GM12801 (cell line): Measurements from ENCODE around the gene HRAS.

ENCODE experiments used
- TF ChIP-seq, protein P1 (sequence below): IDR thresholded peaks from one replicate; pipeline ENCODE4 v1.5.1; 2011; ENCODE audit warnings: control low read depth; ENCODE audit not compliant: insufficient read length; ENCODE audit errors: extremely low read depth

The HRAS gene

DNA sequence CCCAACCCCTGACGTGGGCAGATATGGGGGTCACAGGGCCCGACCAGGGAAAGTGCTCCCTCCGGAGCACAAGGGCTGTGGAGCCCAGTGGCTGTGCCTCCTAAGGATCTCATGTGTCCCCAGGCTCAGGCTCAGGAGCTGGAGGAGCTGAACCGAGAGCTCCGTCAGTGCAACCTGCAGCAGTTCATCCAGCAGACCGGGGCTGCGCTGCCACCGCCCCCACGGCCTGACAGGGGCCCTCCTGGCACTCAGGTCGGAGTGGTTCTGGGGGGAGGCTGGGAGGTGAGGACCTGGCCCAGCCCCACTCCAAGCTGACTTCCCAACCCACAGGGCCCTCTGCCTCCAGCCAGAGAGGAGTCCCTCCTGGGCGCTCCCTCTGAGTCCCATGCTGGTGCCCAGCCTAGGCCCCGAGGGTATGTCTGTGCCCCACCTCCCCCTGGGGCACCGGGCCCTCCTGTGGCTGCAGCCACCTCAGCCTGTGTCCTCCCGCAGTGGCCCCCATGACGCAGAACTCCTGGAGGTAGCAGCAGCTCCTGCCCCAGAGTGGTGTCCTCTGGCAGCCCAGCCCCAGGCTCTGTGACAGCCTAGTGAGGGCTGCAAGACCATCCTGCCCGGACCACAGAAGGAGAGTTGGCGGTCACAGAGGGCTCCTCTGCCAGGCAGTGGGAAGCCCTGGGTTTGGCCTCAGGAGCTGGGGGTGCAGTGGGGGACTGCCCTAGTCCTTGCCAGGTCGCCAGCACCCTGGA is 27.9 kb upstream of the HRAS start:
- TF ChIP-seq, protein P1, sequence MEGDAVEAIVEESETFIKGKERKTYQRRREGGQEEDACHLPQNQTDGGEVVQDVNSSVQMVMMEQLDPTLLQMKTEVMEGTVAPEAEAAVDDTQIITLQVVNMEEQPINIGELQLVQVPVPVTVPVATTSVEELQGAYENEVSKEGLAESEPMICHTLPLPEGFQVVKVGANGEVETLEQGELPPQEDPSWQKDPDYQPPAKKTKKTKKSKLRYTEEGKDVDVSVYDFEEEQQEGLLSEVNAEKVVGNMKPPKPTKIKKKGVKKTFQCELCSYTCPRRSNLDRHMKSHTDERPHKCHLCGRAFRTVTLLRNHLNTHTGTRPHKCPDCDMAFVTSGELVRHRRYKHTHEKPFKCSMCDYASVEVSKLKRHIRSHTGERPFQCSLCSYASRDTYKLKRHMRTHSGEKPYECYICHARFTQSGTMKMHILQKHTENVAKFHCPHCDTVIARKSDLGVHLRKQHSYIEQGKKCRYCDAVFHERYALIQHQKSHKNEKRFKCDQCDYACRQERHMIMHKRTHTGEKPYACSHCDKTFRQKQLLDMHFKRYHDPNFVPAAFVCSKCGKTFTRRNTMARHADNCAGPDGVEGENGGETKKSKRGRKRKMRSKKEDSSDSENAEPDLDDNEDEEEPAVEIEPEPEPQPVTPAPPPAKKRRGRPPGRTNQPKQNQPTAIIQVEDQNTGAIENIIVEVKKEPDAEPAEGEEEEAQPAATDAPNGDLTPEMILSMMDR: no peak

DNA sequence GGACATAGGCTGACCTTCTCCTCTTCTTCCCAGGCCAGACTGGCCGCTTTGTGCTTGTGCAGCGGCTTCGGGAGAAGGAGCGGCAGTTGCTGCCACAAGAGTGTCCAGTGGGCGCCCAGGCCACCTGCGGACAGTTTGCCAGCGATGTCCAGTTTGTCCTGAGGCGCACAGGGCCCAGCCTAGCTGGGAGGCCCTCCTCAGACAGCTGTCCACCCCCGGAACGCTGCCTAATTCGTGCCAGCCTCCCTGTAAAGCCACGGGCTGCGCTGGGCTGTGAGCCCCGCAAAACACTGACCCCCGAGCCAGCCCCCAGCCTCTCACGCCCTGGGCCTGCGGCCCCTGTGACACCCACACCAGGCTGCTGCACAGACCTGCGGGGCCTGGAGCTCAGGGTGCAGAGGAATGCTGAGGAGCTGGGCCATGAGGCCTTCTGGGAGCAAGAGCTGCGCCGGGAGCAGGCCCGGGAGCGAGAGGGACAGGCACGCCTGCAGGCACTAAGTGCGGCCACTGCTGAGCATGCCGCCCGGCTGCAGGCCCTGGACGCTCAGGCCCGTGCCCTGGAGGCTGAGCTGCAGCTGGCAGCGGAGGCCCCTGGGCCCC is 26.8 kb upstream of the HRAS start:
- TF ChIP-seq, protein P1: no peak

DNA sequence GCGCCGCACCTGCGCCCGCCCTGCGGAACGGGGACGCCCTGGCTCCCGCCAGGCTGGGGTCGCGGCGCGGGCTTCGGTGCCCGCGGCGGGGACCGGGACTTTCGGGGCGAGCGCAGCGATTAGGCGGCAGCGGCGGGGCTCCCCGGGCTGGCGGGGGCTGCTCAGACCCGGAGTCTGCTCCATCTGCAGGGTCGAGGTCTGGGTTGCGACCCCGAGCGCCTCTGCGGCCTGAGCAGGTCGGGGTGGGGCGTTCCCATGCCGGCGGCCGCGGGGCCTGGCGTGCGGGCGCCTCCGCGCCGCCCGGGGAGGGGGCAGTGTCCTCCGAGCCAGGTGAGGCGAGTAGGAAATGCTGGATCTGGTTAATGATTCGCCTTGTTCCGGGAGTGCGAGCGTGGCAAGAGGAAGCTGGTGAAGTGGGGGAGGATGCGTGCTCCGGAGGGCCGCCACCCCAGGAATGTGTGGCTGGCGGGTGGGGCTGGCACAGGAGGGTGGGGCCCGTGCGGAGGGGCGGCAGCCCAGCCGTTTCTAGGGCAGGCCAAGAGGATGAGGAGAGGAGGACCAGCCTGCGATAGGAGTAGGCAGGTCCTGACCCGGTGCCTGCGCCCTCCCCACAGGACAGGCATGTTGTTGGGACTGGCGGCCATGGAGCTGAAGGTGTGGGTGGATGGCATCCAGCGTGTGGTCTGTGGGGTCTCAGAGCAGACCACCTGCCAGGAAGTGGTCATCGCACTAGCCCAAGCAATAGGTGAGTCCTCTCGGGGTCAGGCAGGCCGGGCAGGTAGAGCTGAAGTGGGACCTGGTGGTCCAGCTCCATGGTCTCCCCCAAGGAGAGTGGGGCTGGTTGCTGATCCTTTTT is 26.0 kb upstream of the HRAS start:
- TF ChIP-seq, protein P1: no peak

DNA sequence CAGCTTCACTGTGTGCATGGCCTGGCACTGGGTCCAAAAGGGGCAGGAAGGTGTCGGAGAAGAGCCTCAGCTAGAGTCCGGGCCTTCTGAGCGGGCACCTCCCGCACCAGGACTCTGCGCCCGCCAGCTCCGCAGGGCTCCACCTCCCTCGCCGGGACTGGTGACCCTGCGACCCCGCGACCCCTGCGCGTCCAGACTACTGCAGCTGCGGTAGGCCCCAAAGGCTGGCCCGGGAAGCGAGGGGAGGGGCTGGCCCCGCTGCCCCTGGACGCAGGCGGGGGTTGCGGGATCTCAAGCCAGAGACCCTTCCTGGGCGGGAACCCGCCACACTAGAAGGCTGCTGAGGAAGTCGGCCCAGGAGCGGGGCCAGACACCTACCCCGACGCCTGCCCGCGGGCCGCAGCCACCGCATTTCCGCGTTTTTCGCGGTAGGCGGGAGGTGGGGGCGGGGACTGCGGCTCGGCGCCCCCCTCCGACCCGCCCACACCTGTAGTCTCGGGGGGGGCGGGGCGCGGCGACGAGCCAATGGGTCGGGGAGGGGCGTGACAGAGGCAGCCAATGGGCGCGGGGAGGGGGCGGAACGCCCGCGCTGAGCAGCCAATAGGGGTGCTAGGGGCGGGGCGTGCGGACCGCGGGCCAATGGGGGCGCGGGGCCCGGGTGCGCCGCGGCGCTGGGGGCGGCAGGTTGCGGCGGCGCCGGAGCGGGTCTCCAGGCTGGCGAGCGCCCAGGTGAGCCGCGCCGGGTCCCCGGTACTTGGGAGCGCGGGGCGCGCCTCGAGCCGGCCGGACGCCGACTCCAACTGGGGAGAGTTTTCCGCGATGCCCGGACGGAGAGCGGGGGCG is 25.1 kb upstream of the HRAS start, which contains the start of the genes LMNTD2 and RASSF7:
TSS of gene LMNTD2 (minus strand) at position 434 of the 843 bp plus-strand sequence. CDS start at position 412, 22 bp downstream.
TSS of gene RASSF7 (plus strand) at position 666 of the 843 bp plus-strand sequence. CDS start 799 bp downstream, outside the sequence.
- TF ChIP-seq, protein P1: no peak

DNA sequence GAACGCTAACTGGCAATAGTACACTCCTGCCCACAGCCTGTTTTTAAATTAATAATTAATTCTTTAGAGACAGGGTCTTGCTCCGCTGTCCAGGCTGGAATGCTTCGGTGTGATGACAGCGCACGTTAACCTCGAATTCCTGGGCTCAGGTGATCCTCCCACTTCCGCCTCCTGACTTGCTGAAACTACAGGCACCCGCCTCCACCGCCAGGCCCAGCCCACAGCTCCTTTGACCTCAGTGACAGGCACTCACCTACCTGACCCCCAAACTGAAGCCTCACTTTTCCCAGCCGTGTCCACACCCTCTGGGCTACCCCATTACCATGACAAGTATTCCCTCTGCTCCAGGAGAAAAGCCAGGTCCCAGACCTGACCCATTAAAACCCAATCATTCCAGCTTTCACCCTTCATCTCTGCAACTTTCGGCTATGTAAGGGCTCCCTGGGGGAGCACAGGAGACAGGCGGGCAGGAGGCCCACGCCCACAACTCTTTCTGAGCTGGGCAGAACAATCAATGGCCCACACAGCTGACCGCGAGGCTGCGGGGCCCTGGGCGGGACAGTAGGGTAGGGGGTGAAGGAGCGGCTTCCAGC is 24.4 kb upstream of the HRAS start:
- TF ChIP-seq, protein P1: no peak

DNA sequence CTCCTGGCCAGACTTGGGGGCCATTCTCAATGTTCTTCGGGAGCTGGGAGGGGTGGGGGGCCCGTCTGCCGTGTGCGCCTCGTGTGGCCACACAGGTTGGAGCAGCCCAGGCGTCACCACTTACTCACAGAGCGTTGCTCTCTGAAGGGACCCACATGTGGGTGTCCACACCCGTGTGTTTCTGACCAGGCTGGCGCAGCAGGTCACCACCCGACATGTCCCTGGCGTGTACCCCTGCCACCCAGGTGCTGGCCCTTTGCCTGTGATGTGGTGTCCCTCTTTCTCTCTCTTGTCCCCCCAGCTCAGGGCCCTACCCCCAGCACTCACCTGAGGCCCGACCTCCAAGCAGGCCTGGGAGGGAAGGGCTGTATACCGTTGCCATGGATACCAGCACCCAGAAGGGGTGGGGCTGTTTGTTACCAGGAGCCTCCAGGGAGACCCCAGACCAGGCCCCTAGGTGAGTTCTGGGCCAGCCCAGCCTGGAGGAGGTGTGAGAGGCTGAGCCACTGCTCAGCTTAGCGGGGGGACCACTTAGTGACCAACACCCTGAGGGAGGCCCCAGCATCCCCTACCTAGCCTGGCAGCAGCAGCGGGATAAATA is 23.7 kb upstream of the HRAS start:
- TF ChIP-seq, protein P1: no peak
